ENCODE data around the gene PPIL6. TPM values are rescaled to one million over a fixed set of nuclear protein-coding genes. Genes with fewer than 3 reads are reported as not detected.

The PPIL6 gene
- polyA plus RNA-seq, 1 donor (not counting 4 experiments of a cell fraction or from before 2014, with no cell fraction given): 1.4 TPM

GRCh38 chr6:109360281-109360680 lies 80.1 kb downstream of the PPIL6 start:
- no peaks in the 10 kb centered on the region for H3K27me3 ChIP-seq (ENCODE audit: control insufficient read depth, extremely low read depth, insufficient read depth, low read length)
- no peak overlapping the region for H2AFZ ChIP-seq (ENCODE audit: control insufficient read depth, low read length)
- no peak overlapping the region for H3K4me2 ChIP-seq (ENCODE audit: control insufficient read depth, extremely low read depth, insufficient read depth, low read depth, low read length)
- dilution Hi-C loops (cut with MboI; ENCODE audit: extremely low pct_ligation_motif_present, low sequenced_read_pairs): no loop called here
- H3K9me1 ChIP-seq (ENCODE audit: control insufficient read depth, extremely low read depth, insufficient read depth, low read length): no peaks in the 10 kb centered on the region
- H3K36me3 ChIP-seq (ENCODE audit: control insufficient read depth in 2 of 2, extremely low read depth in 1 of 2, insufficient read depth in 2 of 2, low read length in 2 of 2): peaks cover 12 to 14% of the 10 kb centered on the region in 2 experiments
- FAIRE-seq: no peak
- no peak overlapping the region for H3K27ac ChIP-seq (ENCODE audit: control insufficient read depth, insufficient read depth, low read length)
- no peak overlapping the region for H3K4me3 ChIP-seq (ENCODE audit: control insufficient read depth in 2 of 3, extremely low read depth in 1 of 3, insufficient read depth in 2 of 3, low read depth in 1 of 3, low read length in 3 of 3)
- no peaks in the 10 kb centered on the region for H3K79me2 ChIP-seq (ENCODE audit: control insufficient read depth, insufficient read depth, low read length)
- no peaks in the 10 kb centered on the region for H3K4me1 ChIP-seq (ENCODE audit: control insufficient read depth, extremely low read depth, insufficient read depth, low read length)
- H4K20me1 ChIP-seq (ENCODE audit: control insufficient read depth, extremely low read depth, insufficient read depth, low read length): no peaks in the 10 kb centered on the region
- no peak for DNase-seq (ENCODE audit: low read depth, low spot score)
- H3K9me3 ChIP-seq (ENCODE audit: control insufficient read depth, low read depth, low read length): peaks cover 2% of the 10 kb centered on the region
- TF ChIP-seq EZH2 (IDR thresholded peaks at IDR 0.05; ENCODE audit: low read length) (no peak), CTCF (optimal IDR thresholded peaks at IDR 0.05 in 1 of 3, IDR thresholded peaks at IDR 0.05 in 1 of 3, conservative IDR thresholded peaks at IDR 0.05 in 1 of 3; ENCODE audit: extremely low read depth in 1 of 3, insufficient read depth in 2 of 3, low read length in 3 of 3) (no peak)
- no peak overlapping the region for H3K9ac ChIP-seq (ENCODE audit: control insufficient read depth, extremely low read depth, insufficient read depth, low read length)

GRCh38 chr6:109359248-109359647 lies 81.2 kb downstream of the PPIL6 start:
- DNase-seq (ENCODE audit: low read depth, low spot score): no peak
- Histone ChIP-seq H3K4me2 (ENCODE audit: control insufficient read depth, extremely low read depth, insufficient read depth, low read depth, low read length) (no peak overlapping the region), H3K27ac (ENCODE audit: control insufficient read depth, insufficient read depth, low read length) (no peak overlapping the region), H3K9me1 (ENCODE audit: control insufficient read depth, extremely low read depth, insufficient read depth, low read length) (no peaks in the 10 kb centered on the region), H3K4me3 (ENCODE audit: control insufficient read depth in 2 of 3, extremely low read depth in 1 of 3, insufficient read depth in 2 of 3, low read depth in 1 of 3, low read length in 3 of 3) (no peak overlapping the region), H3K9ac (ENCODE audit: control insufficient read depth, extremely low read depth, insufficient read depth, low read length) (no peak overlapping the region), H3K79me2 (ENCODE audit: control insufficient read depth, insufficient read depth, low read length) (no peaks in the 10 kb centered on the region), H4K20me1 (ENCODE audit: control insufficient read depth, extremely low read depth, insufficient read depth, low read length) (no peaks in the 10 kb centered on the region), H3K36me3 (ENCODE audit: control insufficient read depth in 2 of 2, extremely low read depth in 1 of 2, insufficient read depth in 2 of 2, low read length in 2 of 2) (peaks cover 12 to 14% of the 10 kb centered on the region in 2 experiments), H3K4me1 (ENCODE audit: control insufficient read depth, extremely low read depth, insufficient read depth, low read length) (no peaks in the 10 kb centered on the region), H3K9me3 (ENCODE audit: control insufficient read depth, low read depth, low read length) (peaks cover 2% of the 10 kb centered on the region), H2AFZ (ENCODE audit: control insufficient read depth, low read length) (no peak overlapping the region), H3K27me3 (ENCODE audit: control insufficient read depth, extremely low read depth, insufficient read depth, low read length) (no peaks in the 10 kb centered on the region)
- TF ChIP-seq CTCF (optimal IDR thresholded peaks at IDR 0.05 in 1 of 3, IDR thresholded peaks at IDR 0.05 in 1 of 3, conservative IDR thresholded peaks at IDR 0.05 in 1 of 3; ENCODE audit: extremely low read depth in 1 of 3, insufficient read depth in 2 of 3, low read length in 3 of 3) (no peak), EZH2 (IDR thresholded peaks at IDR 0.05; ENCODE audit: low read length) (no peak)
- FAIRE-seq: no peak
- dilution Hi-C loops (cut with MboI; ENCODE audit: extremely low pct_ligation_motif_present, low sequenced_read_pairs): no loop called here
